GM18505 (cell line): ENCODE results near the gene LDLRAD4.

Source experiments
- ATAC-seq: cut with Tn5 transposase; IDR thresholded peaks from one replicate; pipeline ENCODE4 v1.9.1; 2021; ENCODE audit not compliant: unreplicated experiment
- POLR2A ChIP-seq: IDR thresholded peaks from 4 replicates; pipeline ENCODE4 v1.6.1; 2011; ENCODE audit warnings: borderline replicate concordance; ENCODE audit not compliant: insufficient read depth, insufficient read length; ENCODE audit errors: extremely low read depth

Gene LDLRAD4

DNA sequence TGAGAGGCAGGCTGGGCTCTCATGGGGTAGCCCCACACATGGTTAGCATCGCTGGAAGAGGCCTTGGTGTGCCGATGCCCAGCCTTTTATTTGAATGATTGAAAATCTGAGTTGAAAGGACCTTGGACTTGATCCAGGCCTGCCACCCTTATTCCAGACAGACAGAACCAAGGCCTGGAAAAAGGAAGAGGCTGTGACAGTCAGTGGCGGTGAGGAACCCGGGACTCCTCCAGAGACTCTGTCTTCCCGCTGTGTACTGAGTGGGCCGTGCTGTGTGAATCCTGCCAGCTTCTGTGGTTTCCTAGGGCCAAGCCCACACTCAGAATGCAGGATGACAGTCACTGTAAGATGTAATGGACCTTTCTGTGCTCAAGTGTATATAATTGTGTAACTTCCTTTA lies 218.5 kb downstream of the LDLRAD4 start:
- no peak for ATAC-seq
- TF ChIP-seq POLR2A = no peak

DNA sequence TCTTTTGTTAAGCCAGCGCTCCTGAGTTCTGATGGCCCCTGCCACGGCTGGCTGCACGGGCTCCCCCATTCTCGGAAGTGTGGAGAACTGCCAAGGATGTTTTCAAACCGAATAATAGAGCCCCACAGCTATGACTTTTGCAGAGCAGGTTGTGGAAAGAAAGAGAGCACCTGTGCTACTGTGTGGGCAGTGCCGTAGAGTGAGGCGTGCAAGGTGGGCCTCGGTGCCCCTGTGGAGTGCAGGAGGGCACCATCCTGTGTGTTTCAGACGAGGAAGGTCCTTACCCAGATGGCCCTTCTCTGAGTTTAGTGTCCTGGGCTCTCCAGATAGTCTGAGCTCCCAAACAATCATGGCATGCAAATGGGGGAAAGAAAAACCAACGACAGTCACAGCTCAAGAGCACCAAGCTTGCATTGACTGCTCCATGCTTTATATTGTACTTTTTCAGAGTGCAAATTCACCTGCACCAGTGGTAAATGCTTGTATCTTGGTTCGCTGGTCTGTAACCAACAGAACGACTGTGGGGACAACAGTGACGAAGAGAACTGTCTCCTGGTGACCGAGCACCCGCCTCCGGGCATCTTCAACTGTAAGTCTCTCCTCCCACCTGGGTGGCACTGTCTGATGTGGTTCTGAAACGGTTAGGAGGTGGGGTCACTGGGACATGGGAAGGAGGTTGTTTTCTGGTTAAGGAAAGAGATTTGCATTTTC lies 219.4 kb downstream of the LDLRAD4 start:
- no peak for TF ChIP-seq POLR2A
- no peak for ATAC-seq

DNA sequence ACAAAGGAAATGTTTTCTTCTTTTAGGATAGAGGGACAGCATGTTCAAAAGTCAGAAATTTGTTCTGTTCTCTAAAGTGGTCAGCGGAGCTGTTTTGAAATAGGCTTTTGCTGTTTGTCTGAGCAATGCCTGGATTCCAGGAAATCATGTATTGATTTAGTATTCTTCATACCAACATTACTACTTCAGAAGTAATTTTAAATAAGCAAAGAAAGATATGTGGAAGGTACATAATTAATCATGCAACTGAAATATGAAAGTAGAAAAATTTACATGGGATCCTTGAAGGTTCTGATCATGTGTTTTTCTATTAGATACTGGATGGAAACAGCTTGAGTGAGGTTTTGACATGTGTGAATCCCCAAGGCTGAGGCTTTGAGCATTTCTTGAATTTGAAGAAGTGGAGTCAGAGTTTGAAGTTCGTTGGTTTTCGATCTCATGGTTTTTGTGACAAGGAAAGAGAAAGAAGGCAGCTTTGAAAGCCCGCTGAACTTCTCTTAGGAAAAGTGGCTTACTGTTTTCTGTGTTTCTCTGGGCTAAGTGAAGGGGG lies 220.0 kb downstream of the LDLRAD4 start:
- no peak for ATAC-seq
- no peak for TF ChIP-seq POLR2A

DNA sequence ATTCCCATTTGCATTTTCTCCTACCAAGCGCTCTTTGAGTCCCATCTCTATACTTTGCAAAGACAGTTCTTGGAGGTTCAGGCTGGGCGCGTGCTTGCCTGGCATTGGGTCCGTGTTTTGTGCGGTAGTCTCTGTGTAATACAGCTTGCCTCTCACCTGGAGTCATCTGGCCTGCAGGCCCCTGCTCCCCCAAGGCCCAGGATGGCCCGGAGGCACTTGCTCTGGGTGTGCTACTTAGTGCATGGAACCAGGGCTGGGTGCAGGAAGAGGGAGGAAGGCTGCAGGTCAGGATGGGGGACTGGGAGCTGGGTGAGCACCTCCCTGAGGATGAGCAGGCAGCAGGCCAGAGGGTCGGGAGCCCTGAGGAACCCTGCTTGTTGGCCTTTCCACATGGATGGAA lies 220.9 kb downstream of the LDLRAD4 start:
- no peak for TF ChIP-seq POLR2A
- no peak for ATAC-seq

DNA sequence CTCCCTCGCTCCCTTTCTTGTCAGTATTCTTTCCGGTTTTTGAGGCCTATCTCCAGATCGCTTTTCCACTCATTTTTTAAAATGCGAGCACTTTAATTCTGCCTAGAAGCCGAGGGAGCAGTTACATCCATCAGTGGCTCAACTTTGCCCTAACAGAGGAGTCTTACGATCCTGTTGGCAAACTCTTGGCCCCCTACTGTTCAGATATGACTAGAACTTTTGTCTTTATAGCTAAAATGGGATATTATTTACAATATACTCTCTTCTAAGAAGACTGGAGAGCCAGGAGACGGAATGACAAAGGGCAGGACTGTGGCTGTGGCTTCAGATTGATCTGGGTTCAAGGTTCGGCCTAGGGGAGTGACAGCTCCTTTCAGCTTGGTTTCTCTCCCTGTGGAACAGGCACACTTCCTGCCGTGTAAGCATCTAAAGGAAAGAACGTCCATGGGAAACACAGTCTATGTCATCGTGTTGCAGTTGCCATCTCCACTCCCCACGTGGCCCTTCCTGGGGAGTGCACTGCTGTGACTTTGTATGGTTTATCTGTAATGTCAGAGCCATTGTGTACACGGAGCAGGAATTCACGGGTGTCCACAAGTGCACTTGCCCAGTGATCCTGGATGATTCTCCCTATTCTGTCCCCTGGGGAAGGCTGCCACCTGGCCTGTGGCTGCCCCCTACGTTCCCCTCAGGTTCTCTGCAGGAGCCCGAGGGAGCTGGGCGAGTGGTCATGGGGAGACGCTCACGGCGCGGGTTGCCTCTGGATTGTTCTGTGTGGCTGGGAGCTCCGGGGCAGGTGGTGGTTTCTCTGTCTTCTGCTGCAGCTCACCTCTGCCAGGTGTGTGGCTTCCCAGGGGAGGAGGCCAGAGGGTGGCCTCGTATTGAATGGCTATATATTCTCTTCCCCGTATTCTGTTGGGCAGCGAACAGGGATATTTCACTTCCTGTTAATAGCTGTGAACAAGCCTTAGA lies 222.0 kb downstream of the LDLRAD4 start:
- ATAC-seq = no peak
- TF ChIP-seq POLR2A = no peak

DNA sequence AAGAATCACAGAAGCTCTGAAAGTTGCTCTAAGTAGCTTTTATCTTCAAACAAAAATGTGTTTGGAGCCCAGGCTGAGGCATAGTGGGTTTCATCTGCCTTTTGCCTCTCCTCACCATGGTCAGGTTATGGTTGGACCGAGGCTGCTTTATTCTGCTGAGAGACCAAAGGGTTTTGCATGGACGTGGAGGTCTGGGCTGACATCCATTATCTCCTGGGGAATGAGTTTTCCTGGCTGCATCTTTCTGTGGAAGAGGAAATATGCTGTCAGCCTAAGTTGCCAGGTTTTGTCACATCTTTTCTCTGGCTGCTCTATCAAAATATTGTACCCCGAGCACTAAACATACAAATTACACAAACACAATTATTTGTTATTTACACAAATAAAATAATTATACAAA lies 223.2 kb downstream of the LDLRAD4 start:
- no peak for ATAC-seq
- no peak for TF ChIP-seq POLR2A

DNA sequence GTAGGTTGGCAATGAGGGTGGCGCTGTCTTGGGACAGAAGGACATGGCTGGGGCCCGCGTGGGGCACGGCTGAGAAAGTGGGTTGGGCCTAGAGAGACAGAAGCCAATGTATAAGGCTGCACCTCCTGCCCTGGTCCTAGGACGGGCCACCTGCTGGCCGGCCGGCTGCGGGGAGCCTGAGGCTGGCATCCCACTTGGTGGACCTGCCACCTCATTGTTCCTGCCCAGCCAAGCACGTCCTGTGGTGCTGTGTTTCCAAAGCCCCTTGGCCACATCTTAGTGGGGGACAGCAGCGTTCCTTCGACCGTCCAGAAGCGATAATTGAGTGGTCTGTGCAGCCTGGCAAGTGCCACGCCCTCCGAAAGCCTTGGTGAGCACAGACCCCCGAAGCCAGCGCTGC lies 223.9 kb downstream of the LDLRAD4 start:
- no peak for TF ChIP-seq POLR2A
- ATAC-seq = no peak

DNA sequence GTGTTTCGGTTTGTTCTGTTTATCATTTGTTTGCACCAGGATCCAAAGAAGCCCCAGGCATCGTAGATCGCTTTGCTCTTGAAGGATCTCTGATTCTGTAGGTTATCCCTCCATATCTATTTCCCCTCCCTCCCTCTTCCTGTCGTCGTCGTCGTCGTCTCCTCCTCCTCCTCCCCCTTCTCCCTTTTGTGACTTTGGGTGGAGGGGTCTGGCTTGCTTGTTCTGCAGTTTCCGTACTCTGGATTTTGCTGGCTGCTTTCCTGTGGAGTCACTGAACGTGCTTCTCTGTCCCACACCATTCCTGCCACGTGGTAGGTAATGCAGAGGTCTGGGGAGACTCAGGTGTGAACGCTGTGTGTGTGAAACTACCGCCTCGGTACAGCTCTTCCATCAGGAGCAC lies 225.0 kb downstream of the LDLRAD4 start:
- no peak for TF ChIP-seq POLR2A
- ATAC-seq = no peak

DNA sequence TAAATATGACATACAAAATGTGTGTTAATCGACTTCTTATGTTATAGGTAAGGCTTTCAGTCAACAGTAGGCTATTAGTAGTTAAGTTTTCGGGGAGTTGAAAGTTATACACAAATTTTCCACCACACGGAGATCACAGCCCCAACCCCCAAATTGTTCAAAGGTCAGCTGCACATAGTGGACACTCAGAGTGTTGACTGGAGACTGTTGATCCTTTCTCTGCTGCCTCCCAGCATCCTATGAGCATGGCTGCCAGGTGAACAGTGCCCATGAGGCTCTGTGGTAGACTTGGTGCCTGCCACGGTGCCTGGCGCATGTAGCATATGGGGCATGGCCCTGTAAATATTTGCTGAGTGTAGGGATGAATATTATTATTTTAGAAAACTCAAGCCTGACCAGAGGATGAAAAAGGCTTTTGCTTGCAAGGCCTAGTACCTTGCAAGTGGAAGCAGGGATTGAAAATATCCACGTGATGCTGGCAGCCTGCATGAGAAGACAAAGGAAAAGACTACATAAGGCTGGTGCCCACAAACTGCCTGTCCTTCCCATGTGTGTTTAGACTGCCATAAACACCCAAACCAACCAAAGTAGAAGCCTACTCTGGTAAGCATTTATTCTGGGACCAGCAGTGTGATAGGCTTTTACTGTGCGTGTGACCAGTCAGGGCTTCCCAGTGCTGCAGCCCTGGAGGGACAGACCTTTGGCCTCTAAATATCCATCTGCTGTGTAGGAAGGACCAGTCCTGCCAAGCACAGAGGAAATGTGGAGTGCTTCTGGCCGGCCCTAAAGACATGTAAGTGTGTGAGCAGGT lies 226.1 kb downstream of the LDLRAD4 start:
- TF ChIP-seq POLR2A = no peak
- no peak for ATAC-seq

DNA sequence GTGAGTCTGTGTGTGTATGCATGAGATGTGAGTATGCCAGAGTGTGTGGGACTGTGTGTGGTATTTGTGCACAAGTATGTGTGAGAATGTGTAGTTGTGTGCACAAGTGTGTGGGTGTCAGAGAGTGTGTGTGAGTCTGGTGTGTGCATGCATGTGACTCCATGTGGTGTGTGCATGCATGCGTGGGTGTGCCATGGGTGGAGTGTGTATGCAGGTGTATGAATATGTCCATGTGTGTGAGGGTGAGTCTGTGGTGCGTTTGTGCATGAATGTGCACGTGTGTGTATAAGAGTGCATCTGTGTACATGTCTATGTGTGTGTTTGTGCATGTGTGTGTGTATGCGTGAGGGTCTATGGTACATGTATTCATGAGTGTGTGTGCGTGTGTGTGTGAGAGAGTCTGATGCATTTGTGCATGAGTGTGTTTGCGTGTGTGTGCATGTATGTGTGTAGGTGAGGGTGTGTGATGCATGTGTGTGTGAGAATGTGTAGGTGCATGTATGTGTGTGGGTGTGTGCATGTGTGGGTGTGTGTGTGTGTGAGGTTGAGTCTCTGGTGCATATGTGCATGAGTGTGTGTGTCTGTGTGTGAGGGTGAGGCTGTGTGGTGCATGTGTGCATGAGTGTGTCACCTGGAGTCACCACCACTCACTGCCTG lies 226.8 kb downstream of the LDLRAD4 start:
- ATAC-seq = no peak
- TF ChIP-seq POLR2A = no peak

DNA sequence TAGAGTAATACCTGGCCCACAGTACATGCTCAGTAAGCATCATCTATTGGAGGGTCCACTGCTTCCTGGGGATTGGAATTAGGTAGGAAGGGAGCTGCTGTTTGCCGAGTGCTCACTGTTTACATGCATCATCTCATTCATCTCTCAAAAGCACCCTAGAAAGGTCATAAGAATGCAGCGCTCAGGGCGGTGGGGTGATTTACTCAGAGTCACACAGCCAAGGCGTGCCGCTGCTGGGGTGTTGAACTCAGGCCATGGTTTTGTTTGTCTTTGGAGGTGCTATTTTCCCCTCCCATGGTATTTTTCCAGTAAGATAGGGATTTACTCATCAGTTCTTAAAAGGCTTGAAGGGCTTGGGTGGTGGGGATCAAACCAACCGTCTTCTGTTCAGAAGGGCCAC lies 227.5 kb downstream of the LDLRAD4 start:
- no peak for ATAC-seq
- TF ChIP-seq POLR2A = no peak

DNA sequence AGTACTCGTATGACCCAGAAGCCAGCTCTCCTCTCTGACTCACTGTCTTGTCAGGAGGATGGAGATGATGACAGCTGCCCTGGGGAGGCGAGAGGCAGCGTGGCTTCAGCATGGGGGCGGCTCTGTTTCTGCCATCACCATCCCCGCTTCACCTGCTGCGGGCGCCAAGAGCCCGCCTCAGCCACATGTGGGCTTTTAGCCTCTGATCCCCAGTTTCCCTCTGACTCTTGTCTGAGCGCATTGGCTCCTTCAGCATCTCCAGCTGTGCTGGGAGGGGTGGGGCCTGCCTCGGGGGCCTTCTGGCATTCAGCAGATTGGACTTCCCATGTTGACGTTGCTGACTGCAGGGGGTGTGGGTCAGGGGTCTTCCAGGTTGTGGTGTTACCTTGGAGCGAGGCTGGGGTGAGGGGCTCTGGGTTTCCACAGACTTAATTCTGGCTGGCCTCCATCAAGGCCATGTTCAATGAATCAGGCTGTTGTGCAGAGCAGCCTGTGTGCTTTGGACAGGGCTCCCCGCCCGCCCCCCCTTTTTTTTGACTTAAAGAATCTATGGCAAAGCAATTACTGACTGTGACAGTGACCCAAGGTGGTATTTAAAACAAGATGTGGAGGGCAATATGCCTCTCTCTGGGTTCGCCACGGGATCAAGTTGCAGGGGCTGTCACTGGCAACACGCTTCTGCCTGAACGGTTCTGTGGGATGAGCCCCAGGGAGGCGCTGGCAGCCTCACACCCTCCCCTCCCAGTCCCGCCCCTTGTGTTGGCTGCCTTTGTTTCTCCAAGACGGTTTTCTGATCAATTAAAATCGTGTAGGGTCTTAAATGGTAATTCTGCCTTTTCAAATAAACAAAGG lies 228.3 kb downstream of the LDLRAD4 start:
- no peak for ATAC-seq
- no peak for TF ChIP-seq POLR2A
